Esophagus squamous epithelium (tissue), 4 donors: Measurements from ENCODE around the gene B9D2.

Source experiments
- CTCF ChIP-seq, 6 experiments: fragments of 450-650 bp in 4 of 6; fragments of 200-600 bp in 2 of 6; sonication (generic) in 2 of 6; IDR thresholded peaks; one replicate each; pipeline ENCODE4 v1.5.1; 2016 to 2019; ENCODE audit warnings: antibody characterized with exemption in 6 of 6, mild to moderate bottlenecking in 4 of 6, moderate library complexity in 4 of 6
- POLR2A ChIP-seq, 4 donors: fragments of 450-650 bp; IDR thresholded peaks; one replicate each; pipeline ENCODE4 v1.6.1; 2017; ENCODE audit warnings: antibody characterized with exemption in 4 of 4, mild to moderate bottlenecking in 4 of 4, moderate library complexity in 3 of 4

GRCh38 chr19:41320185-41320518 lies 43.8 kb downstream of the B9D2 start:
- TF ChIP-seq CTCF (IDR thresholded peaks at IDR 0.05): no peak
- TF ChIP-seq POLR2A (IDR thresholded peaks at IDR 0.05): no peak
